Neural cell (in vitro differentiated cells): ENCODE measurements around the gene ST6GALNAC3.

Experiments
- EP300 ChIP-seq: fragments of 450-650 bp; conservative IDR thresholded peaks from 2 replicates; pipeline ENCODE4 v1.6.1; 2014; ENCODE audit warnings: antibody characterized with exemption, mild to moderate bottlenecking, moderate library complexity; ENCODE audit not compliant: poor library complexity, severe bottlenecking
- EZH2 ChIP-seq: fragments of 200-600, 300-800 bp; shearing (Covaris generic), sonication (generic); IDR thresholded peaks from 2 replicates; pipeline ENCODE4 v1.6.1; 2014; ENCODE audit warnings: antibody characterized with exemption, low read length, borderline replicate concordance, mild to moderate bottlenecking; ENCODE audit not compliant: insufficient read depth, poor library complexity, severe bottlenecking
- POLR2AphosphoS5 ChIP-seq: IDR thresholded peaks from 2 replicates; pipeline ENCODE4 v1.6.1; 2012
- RAD21 ChIP-seq: fragments of 450-650 bp; conservative IDR thresholded peaks from 2 replicates; pipeline ENCODE4 v1.6.1; 2014; ENCODE audit warnings: antibody characterized with exemption, mild to moderate bottlenecking, moderate library complexity
- TAF1 ChIP-seq: IDR thresholded peaks from 2 replicates; pipeline ENCODE4 v1.6.1; 2012; ENCODE audit warnings: low read depth
- TF ChIP-seq, protein P1 (sequence below): fragments of 450-650 bp; IDR thresholded peaks from 2 replicates; pipeline ENCODE4 v1.5.1; 2014; ENCODE audit warnings: antibody characterized with exemption, mild to moderate bottlenecking, moderate library complexity; ENCODE audit not compliant: poor library complexity, severe bottlenecking
- TF ChIP-seq, protein P2 (sequence below): IDR thresholded peaks from 2 replicates; pipeline ENCODE4 v1.6.1; 2012; ENCODE audit warnings: borderline replicate concordance

DNA sequence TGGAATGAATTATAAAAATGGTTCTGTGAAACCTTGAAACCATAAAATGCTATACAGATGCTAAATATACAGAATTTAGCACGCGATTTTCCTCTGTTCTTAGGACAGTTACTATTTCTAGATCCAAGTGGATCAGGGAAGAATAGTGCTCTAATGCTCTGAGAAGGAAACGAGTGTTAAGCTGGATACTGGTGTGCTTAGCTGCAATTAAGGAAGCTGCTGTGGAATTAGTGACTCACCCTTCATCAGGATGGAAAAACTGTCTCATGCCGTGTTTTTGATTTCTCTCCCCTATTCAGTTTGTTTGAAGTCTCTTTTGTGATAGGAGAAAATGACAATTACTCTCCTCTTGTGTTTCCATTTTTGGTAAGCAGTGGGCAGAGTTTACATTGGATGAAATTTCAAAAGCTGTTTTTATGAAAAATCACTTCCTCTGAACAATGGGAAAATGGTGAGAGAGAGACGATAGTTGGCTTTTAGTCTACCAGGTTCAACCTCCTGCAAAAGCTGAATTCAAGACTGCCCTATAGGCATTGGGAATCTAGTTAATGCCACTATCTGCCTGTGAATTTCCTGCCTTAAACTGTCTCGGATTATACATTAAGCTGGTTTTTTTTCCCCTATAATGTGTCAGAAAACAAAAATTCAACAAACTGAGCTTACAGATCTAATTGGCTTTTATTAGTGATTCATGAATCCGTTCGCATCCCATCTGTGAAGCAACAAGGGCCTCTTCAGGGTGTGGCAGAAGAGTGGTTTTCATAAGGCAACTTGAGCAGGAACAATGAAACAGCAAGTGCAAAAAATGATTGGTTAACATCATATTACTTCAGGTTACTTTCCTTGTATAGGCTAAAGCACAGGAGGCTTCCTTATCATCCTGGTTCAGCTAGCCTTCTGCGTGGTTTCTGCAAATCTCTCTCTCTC lies 179.8 kb downstream of the ST6GALNAC3 start:
- TF ChIP-seq, protein P1, sequence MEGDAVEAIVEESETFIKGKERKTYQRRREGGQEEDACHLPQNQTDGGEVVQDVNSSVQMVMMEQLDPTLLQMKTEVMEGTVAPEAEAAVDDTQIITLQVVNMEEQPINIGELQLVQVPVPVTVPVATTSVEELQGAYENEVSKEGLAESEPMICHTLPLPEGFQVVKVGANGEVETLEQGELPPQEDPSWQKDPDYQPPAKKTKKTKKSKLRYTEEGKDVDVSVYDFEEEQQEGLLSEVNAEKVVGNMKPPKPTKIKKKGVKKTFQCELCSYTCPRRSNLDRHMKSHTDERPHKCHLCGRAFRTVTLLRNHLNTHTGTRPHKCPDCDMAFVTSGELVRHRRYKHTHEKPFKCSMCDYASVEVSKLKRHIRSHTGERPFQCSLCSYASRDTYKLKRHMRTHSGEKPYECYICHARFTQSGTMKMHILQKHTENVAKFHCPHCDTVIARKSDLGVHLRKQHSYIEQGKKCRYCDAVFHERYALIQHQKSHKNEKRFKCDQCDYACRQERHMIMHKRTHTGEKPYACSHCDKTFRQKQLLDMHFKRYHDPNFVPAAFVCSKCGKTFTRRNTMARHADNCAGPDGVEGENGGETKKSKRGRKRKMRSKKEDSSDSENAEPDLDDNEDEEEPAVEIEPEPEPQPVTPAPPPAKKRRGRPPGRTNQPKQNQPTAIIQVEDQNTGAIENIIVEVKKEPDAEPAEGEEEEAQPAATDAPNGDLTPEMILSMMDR, result no peak
- TF ChIP-seq POLR2AphosphoS5 (no peak), EP300 (no peak), RAD21 (no peak), EZH2 (no peak), TAF1 (no peak)
- TF ChIP-seq, protein P2, sequence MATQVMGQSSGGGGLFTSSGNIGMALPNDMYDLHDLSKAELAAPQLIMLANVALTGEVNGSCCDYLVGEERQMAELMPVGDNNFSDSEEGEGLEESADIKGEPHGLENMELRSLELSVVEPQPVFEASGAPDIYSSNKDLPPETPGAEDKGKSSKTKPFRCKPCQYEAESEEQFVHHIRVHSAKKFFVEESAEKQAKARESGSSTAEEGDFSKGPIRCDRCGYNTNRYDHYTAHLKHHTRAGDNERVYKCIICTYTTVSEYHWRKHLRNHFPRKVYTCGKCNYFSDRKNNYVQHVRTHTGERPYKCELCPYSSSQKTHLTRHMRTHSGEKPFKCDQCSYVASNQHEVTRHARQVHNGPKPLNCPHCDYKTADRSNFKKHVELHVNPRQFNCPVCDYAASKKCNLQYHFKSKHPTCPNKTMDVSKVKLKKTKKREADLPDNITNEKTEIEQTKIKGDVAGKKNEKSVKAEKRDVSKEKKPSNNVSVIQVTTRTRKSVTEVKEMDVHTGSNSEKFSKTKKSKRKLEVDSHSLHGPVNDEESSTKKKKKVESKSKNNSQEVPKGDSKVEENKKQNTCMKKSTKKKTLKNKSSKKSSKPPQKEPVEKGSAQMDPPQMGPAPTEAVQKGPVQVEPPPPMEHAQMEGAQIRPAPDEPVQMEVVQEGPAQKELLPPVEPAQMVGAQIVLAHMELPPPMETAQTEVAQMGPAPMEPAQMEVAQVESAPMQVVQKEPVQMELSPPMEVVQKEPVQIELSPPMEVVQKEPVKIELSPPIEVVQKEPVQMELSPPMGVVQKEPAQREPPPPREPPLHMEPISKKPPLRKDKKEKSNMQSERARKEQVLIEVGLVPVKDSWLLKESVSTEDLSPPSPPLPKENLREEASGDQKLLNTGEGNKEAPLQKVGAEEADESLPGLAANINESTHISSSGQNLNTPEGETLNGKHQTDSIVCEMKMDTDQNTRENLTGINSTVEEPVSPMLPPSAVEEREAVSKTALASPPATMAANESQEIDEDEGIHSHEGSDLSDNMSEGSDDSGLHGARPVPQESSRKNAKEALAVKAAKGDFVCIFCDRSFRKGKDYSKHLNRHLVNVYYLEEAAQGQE, result no peak
